ENCODE measurements around the gene RNF19B.

Gene RNF19B

GRCh38 chr1:32962248-32962896, 2.2 kb downstream of the RNF19B start:
- Histone ChIP-seq H2AK5ac (ENCODE audit: low read length) (no peak overlapping the region), H3K79me1 (ENCODE audit: low read length) (peaks cover 9% of the 10 kb centered on the region), H2BK120ac (ENCODE audit: low read depth, low read length) (no peak overlapping the region), H3K27me3 (ENCODE audit: insufficient read depth, low read length, poor library complexity) (no peaks in the 10 kb centered on the region), H3K27ac (ENCODE audit: low read depth, low read length) (no peak overlapping the region), H2BK5ac (ENCODE audit: low read length) (no peak overlapping the region), H3K18ac (ENCODE audit: low read length) (no peak overlapping the region), H2BK15ac (replicated peaks; ENCODE audit: low read depth) (no peak overlapping the region), H3K79me2 (ENCODE audit: control insufficient read depth, insufficient read depth, low read length) (peaks cover 8% of the 10 kb centered on the region), H3K36me3 (ENCODE audit: control insufficient read depth, insufficient read depth, low read length) (no peaks in the 10 kb centered on the region), H4K5ac (ENCODE audit: low read length) (no peak overlapping the region), H3K23ac (ENCODE audit: low read length) (no peak overlapping the region), H3K56ac (ENCODE audit: low read length) (no peak overlapping the region), H4K8ac (ENCODE audit: low read depth, low read length) (no peak overlapping the region), H3K9ac (ENCODE audit: low read length) (no peak overlapping the region), H3K4me3 (ENCODE audit: low read length) (no peak overlapping the region), H3K4me2 (ENCODE audit: low read length) (no peak overlapping the region), H3K4me1 (ENCODE audit: control insufficient read depth, low read depth, low read length) (peaks cover 2% of the 10 kb centered on the region), H3K4ac (ENCODE audit: low read depth, low read length) (no peak overlapping the region)
- no CpG with 5 or more reads among the region's 6 CpGs for WGBS (ENCODE audit: extremely low coverage, insufficient coverage, low lambda C conversion rate)
- no peak for DNase-seq

- no peak overlapping the region for H3K56ac ChIP-seq (ENCODE audit: low read length)
- no peak overlapping the region for H3K18ac ChIP-seq (ENCODE audit: low read length)
- H2AK5ac ChIP-seq (ENCODE audit: low read length): no peak overlapping the region
- H3K79me2 ChIP-seq (ENCODE audit: control insufficient read depth, insufficient read depth, low read length): peaks cover 8% of the 10 kb centered on the region
- H2BK15ac ChIP-seq (replicated peaks; ENCODE audit: low read depth): no peak overlapping the region
- no peak overlapping the region for H4K8ac ChIP-seq (ENCODE audit: low read depth, low read length)
- H2BK120ac ChIP-seq (ENCODE audit: low read depth, low read length): no peak overlapping the region
- no peak overlapping the region for H4K5ac ChIP-seq (ENCODE audit: low read length)
- H3K23ac ChIP-seq (ENCODE audit: low read length): no peak overlapping the region
- H3K4me1 ChIP-seq (ENCODE audit: control insufficient read depth, low read depth, low read length): peaks cover 2% of the 10 kb centered on the region
- no peak overlapping the region for H3K27ac ChIP-seq (ENCODE audit: low read depth, low read length)
- H3K36me3 ChIP-seq (ENCODE audit: control insufficient read depth, insufficient read depth, low read length): no peaks in the 10 kb centered on the region
- no peaks in the 10 kb centered on the region for H3K27me3 ChIP-seq (ENCODE audit: insufficient read depth, low read length, poor library complexity)
- H2BK5ac ChIP-seq (ENCODE audit: low read length): no peak overlapping the region
- no peak overlapping the region for H3K4me2 ChIP-seq (ENCODE audit: low read length)
- no peak overlapping the region for H3K9ac ChIP-seq (ENCODE audit: low read length)
- peaks cover 13% of the 10 kb centered on the region for H3K79me1 ChIP-seq (ENCODE audit: low read length)
- no peak for DNase-seq
- no peak overlapping the region for H3K4me3 ChIP-seq (ENCODE audit: low read length)
- no CpG with 5 or more reads among the region's 8 CpGs for WGBS (ENCODE audit: extremely low coverage, insufficient coverage, low lambda C conversion rate)
- H3K4ac ChIP-seq (ENCODE audit: low read depth, low read length): no peak overlapping the region
Observed at GRCh38 chr1:32960819-32961355, 3.7 kb downstream of the RNF19B start.

- H3K27me3 ChIP-seq (ENCODE audit: insufficient read depth, low read length, poor library complexity): no peaks in the 10 kb centered on the region
- no peak overlapping the region for H3K4ac ChIP-seq (ENCODE audit: low read depth, low read length)
- no peak overlapping the region for H3K18ac ChIP-seq (ENCODE audit: low read length)
- H3K27ac ChIP-seq (ENCODE audit: low read depth, low read length): no peak overlapping the region
- no peak overlapping the region for H3K56ac ChIP-seq (ENCODE audit: low read length)
- DNase-seq: no peak
- H3K4me2 ChIP-seq (ENCODE audit: low read length): no peak overlapping the region
- H3K4me1 ChIP-seq (ENCODE audit: control insufficient read depth, low read depth, low read length): peaks cover 2% of the 10 kb centered on the region
- H2AK5ac ChIP-seq (ENCODE audit: low read length): no peak overlapping the region
- no peak overlapping the region for H2BK5ac ChIP-seq (ENCODE audit: low read length)
- no peak overlapping the region for H3K9ac ChIP-seq (ENCODE audit: low read length)
- no peak overlapping the region for H4K8ac ChIP-seq (ENCODE audit: low read depth, low read length)
- H2BK15ac ChIP-seq (replicated peaks; ENCODE audit: low read depth): no peak overlapping the region
- no peak overlapping the region for H4K5ac ChIP-seq (ENCODE audit: low read length)
- peaks cover 13% of the 10 kb centered on the region for H3K79me1 ChIP-seq (ENCODE audit: low read length)
- WGBS (ENCODE audit: extremely low coverage, insufficient coverage, low lambda C conversion rate): no CpG with 5 or more reads among the region's 2 CpGs
- H2BK120ac ChIP-seq (ENCODE audit: low read depth, low read length): no peak overlapping the region
- no peak overlapping the region for H3K23ac ChIP-seq (ENCODE audit: low read length)
- H3K36me3 ChIP-seq (ENCODE audit: control insufficient read depth, insufficient read depth, low read length): no peaks in the 10 kb centered on the region
- H3K79me2 ChIP-seq (ENCODE audit: control insufficient read depth, insufficient read depth, low read length): peaks cover 8% of the 10 kb centered on the region
- no peak overlapping the region for H3K4me3 ChIP-seq (ENCODE audit: low read length)
Observed at GRCh38 chr1:32960342-32960741, 4.3 kb downstream of the RNF19B start.

- Histone ChIP-seq H4K8ac (ENCODE audit: low read depth, low read length) (no peak overlapping the region), H2BK120ac (ENCODE audit: low read depth, low read length) (no peak overlapping the region), H3K9ac (ENCODE audit: low read length) (no peak overlapping the region), H3K56ac (ENCODE audit: low read length) (no peak overlapping the region), H3K79me1 (ENCODE audit: low read length) (peaks cover 13% of the 10 kb centered on the region), H3K23ac (ENCODE audit: low read length) (no peak overlapping the region), H3K4me1 (ENCODE audit: control insufficient read depth, low read depth, low read length) (peaks cover 2% of the 10 kb centered on the region), H4K5ac (ENCODE audit: low read length) (no peak overlapping the region), H3K79me2 (ENCODE audit: control insufficient read depth, insufficient read depth, low read length) (peaks cover 8% of the 10 kb centered on the region), H3K36me3 (ENCODE audit: control insufficient read depth, insufficient read depth, low read length) (no peaks in the 10 kb centered on the region), H3K4me3 (ENCODE audit: low read length) (no peak overlapping the region), H2BK15ac (replicated peaks; ENCODE audit: low read depth) (no peak overlapping the region), H3K4me2 (ENCODE audit: low read length) (no peak overlapping the region), H3K27ac (ENCODE audit: low read depth, low read length) (no peak overlapping the region), H3K4ac (ENCODE audit: low read depth, low read length) (no peak overlapping the region), H3K18ac (ENCODE audit: low read length) (no peak overlapping the region), H3K27me3 (ENCODE audit: insufficient read depth, low read length, poor library complexity) (no peaks in the 10 kb centered on the region), H2AK5ac (ENCODE audit: low read length) (no peak overlapping the region), H2BK5ac (ENCODE audit: low read length) (no peak overlapping the region)
- DNase-seq: no peak
- WGBS (ENCODE audit: extremely low coverage, insufficient coverage, low lambda C conversion rate): no CpG with 5 or more reads among the region's 1 CpG
Observed at GRCh38 chr1:32958827-32959226, 5.8 kb downstream of the RNF19B start.

- DNase-seq: no peak
- H4K8ac ChIP-seq (ENCODE audit: low read depth, low read length): no peak overlapping the region
- H3K27me3 ChIP-seq (ENCODE audit: insufficient read depth, low read length, poor library complexity): no peaks in the 10 kb centered on the region
- H2BK120ac ChIP-seq (ENCODE audit: low read depth, low read length): no peak overlapping the region
- no peaks in the 10 kb centered on the region for H3K4me1 ChIP-seq (ENCODE audit: control insufficient read depth, low read depth, low read length)
- no peak overlapping the region for H3K4ac ChIP-seq (ENCODE audit: low read depth, low read length)
- H3K79me1 ChIP-seq (ENCODE audit: low read length): peaks cover 9% of the 10 kb centered on the region
- no peak overlapping the region for H3K27ac ChIP-seq (ENCODE audit: low read depth, low read length)
- H3K79me2 ChIP-seq (ENCODE audit: control insufficient read depth, insufficient read depth, low read length): peaks cover 4% of the 10 kb centered on the region
- H3K4me2 ChIP-seq (ENCODE audit: low read length): no peak overlapping the region
- no peak overlapping the region for H3K56ac ChIP-seq (ENCODE audit: low read length)
- H2BK5ac ChIP-seq (ENCODE audit: low read length): no peak overlapping the region
- H3K23ac ChIP-seq (ENCODE audit: low read length): no peak overlapping the region
- no peak overlapping the region for H3K4me3 ChIP-seq (ENCODE audit: low read length)
- H2AK5ac ChIP-seq (ENCODE audit: low read length): no peak overlapping the region
- no peak overlapping the region for H3K9ac ChIP-seq (ENCODE audit: low read length)
- H3K36me3 ChIP-seq (ENCODE audit: control insufficient read depth, insufficient read depth, low read length): no peaks in the 10 kb centered on the region
- H4K5ac ChIP-seq (ENCODE audit: low read length): no peak overlapping the region
- WGBS (ENCODE audit: extremely low coverage, insufficient coverage, low lambda C conversion rate): no CpG with 5 or more reads among the region's 3 CpGs
- no peak overlapping the region for H3K18ac ChIP-seq (ENCODE audit: low read length)
- H2BK15ac ChIP-seq (replicated peaks; ENCODE audit: low read depth): no peak overlapping the region
Observed at GRCh38 chr1:32957017-32957416, 7.6 kb downstream of the RNF19B start.

GRCh38 chr1:32954168-32954567, 10.4 kb downstream of the RNF19B start:
- H4K5ac ChIP-seq (ENCODE audit: low read length): no peak overlapping the region
- no peak overlapping the region for H3K4me3 ChIP-seq (ENCODE audit: low read length)
- H2AK5ac ChIP-seq (ENCODE audit: low read length): no peak overlapping the region
- H3K23ac ChIP-seq (ENCODE audit: low read length): no peak overlapping the region
- H3K4ac ChIP-seq (ENCODE audit: low read depth, low read length): no peak overlapping the region
- peaks cover 6% of the 10 kb centered on the region for H3K79me1 ChIP-seq (ENCODE audit: low read length)
- no peaks in the 10 kb centered on the region for H3K36me3 ChIP-seq (ENCODE audit: control insufficient read depth, insufficient read depth, low read length)
- H3K4me1 ChIP-seq (ENCODE audit: control insufficient read depth, low read depth, low read length): no peaks in the 10 kb centered on the region
- H3K18ac ChIP-seq (ENCODE audit: low read length): no peak overlapping the region
- H2BK120ac ChIP-seq (ENCODE audit: low read depth, low read length): no peak overlapping the region
- H3K4me2 ChIP-seq (ENCODE audit: low read length): no peak overlapping the region
- no peak overlapping the region for H3K27ac ChIP-seq (ENCODE audit: low read depth, low read length)
- peaks cover 2% of the 10 kb centered on the region for H3K79me2 ChIP-seq (ENCODE audit: control insufficient read depth, insufficient read depth, low read length)
- H3K27me3 ChIP-seq (ENCODE audit: insufficient read depth, low read length, poor library complexity): no peaks in the 10 kb centered on the region
- no peak overlapping the region for H2BK5ac ChIP-seq (ENCODE audit: low read length)
- H3K9ac ChIP-seq (ENCODE audit: low read length): no peak overlapping the region
- H4K8ac ChIP-seq (ENCODE audit: low read depth, low read length): no peak overlapping the region
- DNase-seq: no peak
- WGBS (ENCODE audit: extremely low coverage, insufficient coverage, low lambda C conversion rate): no CpG with 5 or more reads among the region's 6 CpGs
- H2BK15ac ChIP-seq (replicated peaks; ENCODE audit: low read depth): no peak overlapping the region
- H3K56ac ChIP-seq (ENCODE audit: low read length): no peak overlapping the region
